ENCODE measurements around the gene ZNF280B. TPM values are rescaled to one million over a fixed set of nuclear protein-coding genes. Genes with fewer than 3 reads are reported as not detected.

Gene ZNF280B
- total RNA-seq, 2 donors from 2014 or later: 10.9 to 15.3 TPM

- H3K27me3 ChIP-seq (ENCODE audit: control insufficient read depth, insufficient read depth, low read length, poor library complexity, severe bottlenecking): peaks cover 3% of the 10 kb centered on the region
- WGBS, 2 experiments (ENCODE audit: insufficient coverage in 1 of 2, insufficient read length in 1 of 2): 94% methylated on average over 12 to 14 of the region's 14 CpGs
- H3K4me3 ChIP-seq (ENCODE audit: low read length): no peak overlapping the region
- peaks cover 7% of the 10 kb centered on the region for H3K4me1 Mint-ChIP-seq
- no peaks in the 10 kb centered on the region for H3K36me3 ChIP-seq (ENCODE audit: control insufficient read depth, insufficient read depth, low read length)
- no peaks in the 10 kb centered on the region for H3K4me1 ChIP-seq (ENCODE audit: control insufficient read depth, insufficient read depth, low read length)
- no peak overlapping the region for H3K27ac ChIP-seq (ENCODE audit: low read depth, low read length)
- peaks cover 56% of the 10 kb centered on the region for H3K27me3 Mint-ChIP-seq (ENCODE audit: insufficient read depth)
- peaks cover 21% of the 10 kb centered on the region for H3K9me3 Mint-ChIP-seq
- no peaks in the 10 kb centered on the region for H3K9me3 ChIP-seq (ENCODE audit: control insufficient read depth, low read length)
- no peak overlapping the region for H3K9ac ChIP-seq (ENCODE audit: extremely low read depth, low read length, poor library complexity, severe bottlenecking)
- no peak for DNase-seq
- no peak for TF ChIP-seq CTCF (conservative IDR thresholded peaks at IDR 0.05)
- H3K27ac Mint-ChIP-seq: no peak overlapping the region
- H3K4me3 Mint-ChIP-seq: no peak overlapping the region
- H3K36me3 Mint-ChIP-seq (ENCODE audit: low read depth): no peaks in the 10 kb centered on the region
These were observed 48.0 kb upstream of the ZNF280B start for GRCh38 chr22:22556578-22556977.

GRCh38 chr22:22555596-22555995 is 47.1 kb upstream of the ZNF280B start:
- H3K36me3 ChIP-seq (ENCODE audit: control insufficient read depth, insufficient read depth, low read length): no peaks in the 10 kb centered on the region
- Mint-ChIP-seq H3K36me3 (ENCODE audit: low read depth) (no peaks in the 10 kb centered on the region), H3K27ac (no peak overlapping the region), H3K27me3 (ENCODE audit: insufficient read depth) (peaks cover 66% of the 10 kb centered on the region), H3K4me3 (no peak overlapping the region), H3K9me3 (peaks cover 21% of the 10 kb centered on the region), H3K4me1 (peaks cover 7% of the 10 kb centered on the region)
- no peak overlapping the region for H3K9ac ChIP-seq (ENCODE audit: extremely low read depth, low read length, poor library complexity, severe bottlenecking)
- H3K4me1 ChIP-seq (ENCODE audit: control insufficient read depth, insufficient read depth, low read length): no peaks in the 10 kb centered on the region
- TF ChIP-seq CTCF (conservative IDR thresholded peaks at IDR 0.05): no peak
- DNase-seq: no peak
- no peak overlapping the region for H3K4me3 ChIP-seq (ENCODE audit: low read length)
- H3K27ac ChIP-seq (ENCODE audit: low read depth, low read length): no peak overlapping the region
- H3K9me3 ChIP-seq (ENCODE audit: control insufficient read depth, low read length): no peaks in the 10 kb centered on the region
- WGBS, 2 experiments (ENCODE audit: insufficient coverage in 1 of 2, insufficient read length in 1 of 2): 95 to 96% methylated on average over 6 to 9 of the region's 9 CpGs
- peaks cover 13% of the 10 kb centered on the region for H3K27me3 ChIP-seq (ENCODE audit: control insufficient read depth, insufficient read depth, low read length, poor library complexity, severe bottlenecking)

- Histone ChIP-seq H3K9ac (ENCODE audit: extremely low read depth, low read length, poor library complexity, severe bottlenecking) (no peak overlapping the region), H3K9me3 (ENCODE audit: control insufficient read depth, low read length) (no peaks in the 10 kb centered on the region), H3K27me3 (ENCODE audit: control insufficient read depth, insufficient read depth, low read length, poor library complexity, severe bottlenecking) (peaks cover 22% of the 10 kb centered on the region), H3K4me3 (ENCODE audit: low read length) (no peak overlapping the region), H3K36me3 (ENCODE audit: control insufficient read depth, insufficient read depth, low read length) (no peaks in the 10 kb centered on the region), H3K27ac (ENCODE audit: low read depth, low read length) (no peak overlapping the region), H3K4me1 (ENCODE audit: control insufficient read depth, insufficient read depth, low read length) (no peaks in the 10 kb centered on the region)
- Mint-ChIP-seq H3K36me3 (ENCODE audit: low read depth) (no peaks in the 10 kb centered on the region), H3K4me1 (peaks cover 7% of the 10 kb centered on the region), H3K27ac (no peak overlapping the region), H3K9me3 (peaks cover 16% of the 10 kb centered on the region), H3K27me3 (ENCODE audit: insufficient read depth) (peaks cover 69% of the 10 kb centered on the region), H3K4me3 (no peak overlapping the region)
- 88% methylated on average over 4 of the region's 4 CpGs; no CpG with 5 or more reads in 1 of the 2 experiments for WGBS, 2 experiments (ENCODE audit: insufficient coverage in 1 of 2, insufficient read length in 1 of 2)
- TF ChIP-seq CTCF (conservative IDR thresholded peaks at IDR 0.05): no peak
- DNase-seq: no peak
These were observed 46.2 kb upstream of the ZNF280B start for GRCh38 chr22:22554587-22555284.
